HFFc6 (cell line): ENCODE data around the gene RBL2. TPM values are rescaled to one million over a fixed set of nuclear protein-coding genes. Genes with fewer than 3 reads are reported as not detected.
"Not testable (repeated sequence)": the region's sequence is repeated elsewhere in the genome, so short reads cannot be mapped to it uniquely, and the experiment has no call there.

ENCODE experiments used
- DNase-seq: peaks from one replicate; pipeline ENCODE4 v3.0.0-alpha.2; 2018
- H3K27ac Mint-ChIP-seq: 2 replicates; pipeline ENCODE4 v1.8.0; 2020; ENCODE audit warnings: mild to moderate bottlenecking, mixed read lengths
- H3K27me3 Mint-ChIP-seq: 2 replicates; pipeline ENCODE4 v1.8.0; 2021; ENCODE audit warnings: mild to moderate bottlenecking, moderate library complexity, mixed read lengths; ENCODE audit not compliant: insufficient read depth
- H3K36me3 Mint-ChIP-seq: 2 replicates; pipeline ENCODE4 v1.8.0; 2021; ENCODE audit warnings: low read depth, mixed read lengths
- H3K4me1 Mint-ChIP-seq: 2 replicates; pipeline ENCODE4 v1.8.0; 2020; ENCODE audit warnings: low read depth, mixed read lengths
- H3K4me3 Mint-ChIP-seq: 2 replicates; pipeline ENCODE4 v1.8.0; 2020; ENCODE audit warnings: mild to moderate bottlenecking, moderate library complexity, mixed read lengths
- H3K9me3 Mint-ChIP-seq: 2 replicates; pipeline ENCODE4 v1.8.0; 2020; ENCODE audit warnings: mild to moderate bottlenecking, mixed read lengths
- CTCF ChIP-seq: fragments of 200-600 bp; sonication (generic); IDR thresholded peaks from 2 replicates; pipeline ENCODE4 v1.5.0; 2021; ENCODE audit warnings: antibody characterized with exemption, mild to moderate bottlenecking
- total RNA-seq, 6 experiments: library from RNA; stranded (reverse); fragmentation: NEBNext Ultra II Directional; extraction: Animal tissue kit (Norgen Biotek cat#: 25700); gene quantifications; 2 replicates in 1 of 6; 3 replicates in 5 of 6; pipeline ENCODE4 v1.2.3, GENCODE V29; 2021

The RBL2 gene
- total RNA-seq, 6 experiments from 2014 or later: 21.4 to 24.4 (median 22.9) TPM

GRCh38 chr16:53414381-53414780, 19.9 kb upstream of the RBL2 start:
- Mint-ChIP-seq H3K9me3 (peaks cover 9% of the 10 kb centered on the region), H3K4me3 (no peak overlapping the region), H3K4me1 (peaks cover 18% of the 10 kb centered on the region), H3K36me3 (peaks cover 3% of the 10 kb centered on the region; the same call in 1 of the 2 replicates), H3K27ac (no peak overlapping the region), H3K27me3 (peaks cover 5% of the 10 kb centered on the region; the same call in 1 of the 2 replicates)
- no peak for DNase-seq
- no peak for TF ChIP-seq CTCF

- no peak for DNase-seq
- Mint-ChIP-seq H3K4me3 (no peak overlapping the region), H3K27ac (no peak overlapping the region), H3K36me3 (peaks cover 3% of the 10 kb centered on the region; the same call in 1 of the 2 replicates), H3K4me1 (peaks cover 18% of the 10 kb centered on the region), H3K27me3 (peaks cover 5% of the 10 kb centered on the region; the same call in 1 of the 2 replicates), H3K9me3 (peaks cover 9% of the 10 kb centered on the region)
- no peak for TF ChIP-seq CTCF
Measured at GRCh38 chr16:53415504-53415903, 18.8 kb upstream of the RBL2 start.

GRCh38 chr16:53417011-53417410, 17.3 kb upstream of the RBL2 start:
- peak overlapping the region; percentile 42; the same call in 1 of the 2 replicates for H3K4me3 Mint-ChIP-seq
- no peak for DNase-seq
- 0 out of 2 replicates have a peak, but pooled peaks cover 4% of the 10 kb centered on the region for H3K9me3 Mint-ChIP-seq
- H3K36me3 Mint-ChIP-seq: peaks cover 3% of the 10 kb centered on the region; the same call in 1 of the 2 replicates
- no peak for TF ChIP-seq CTCF
- peaks cover 5% of the 10 kb centered on the region; the same call in 1 of the 2 replicates for H3K27me3 Mint-ChIP-seq
- H3K27ac Mint-ChIP-seq: no peak overlapping the region
- peaks cover 18% of the 10 kb centered on the region for H3K4me1 Mint-ChIP-seq

GRCh38 chr16:53417976-53418375, 16.3 kb upstream of the RBL2 start:
- Mint-ChIP-seq H3K27ac (no peak overlapping the region), H3K4me1 (peaks cover 18% of the 10 kb centered on the region), H3K36me3 (peaks cover 3% of the 10 kb centered on the region; the same call in 1 of the 2 replicates), H3K9me3 (0 out of 2 replicates have a peak, but pooled peaks cover 7% of the 10 kb centered on the region), H3K27me3 (peaks cover 4% of the 10 kb centered on the region; the same call in 1 of the 2 replicates), H3K4me3 (no peak overlapping the region)
- DNase-seq: no peak
- no peak for TF ChIP-seq CTCF

- H3K9me3 Mint-ChIP-seq: peaks cover 17% of the 10 kb centered on the region
- H3K27ac Mint-ChIP-seq: not testable (repeated sequence)
Measured at GRCh38 chr16:53419383-53419709, 14.9 kb upstream of the RBL2 start.

GRCh38 chr16:53421248-53421647, 13.0 kb upstream of the RBL2 start:
- Mint-ChIP-seq H3K9me3 (peaks cover 28% of the 10 kb centered on the region), H3K27ac (no peak overlapping the region), H3K27me3 (no peaks in the 10 kb centered on the region), H3K4me1 (peaks cover 8% of the 10 kb centered on the region; the same call in 1 of the 2 replicates), H3K36me3 (0 out of 2 replicates have a peak, but pooled peaks cover 4% of the 10 kb centered on the region), H3K4me3 (no peak overlapping the region)
- peak; percentile 29; the same call in 1 of the 2 replicates for TF ChIP-seq CTCF
- no peak for DNase-seq

More at GRCh38 chr16:53419383-53419709, 14.9 kb upstream of the RBL2 start:
- not testable (repeated sequence) for H3K27me3 Mint-ChIP-seq, H3K36me3 Mint-ChIP-seq, H3K4me3 Mint-ChIP-seq, DNase-seq
- peaks cover 18% of the 10 kb centered on the region for H3K4me1 Mint-ChIP-seq

GRCh38 chr16:53423968-53424367, 10.3 kb upstream of the RBL2 start:
- H3K27me3 Mint-ChIP-seq, H3K36me3 Mint-ChIP-seq, DNase-seq, H3K4me3 Mint-ChIP-seq, H3K4me1 Mint-ChIP-seq, H3K27ac Mint-ChIP-seq: not testable (repeated sequence)
- H3K9me3 Mint-ChIP-seq: peaks cover 28% of the 10 kb centered on the region
